22Rv1 (cell line): ENCODE results near the gene TSPYL2.

Experiments
- CTCF ChIP-seq: fragments of 450-650 bp; IDR thresholded peaks from 2 replicates; pipeline ENCODE4 v1.5.1; 2017; ENCODE audit warnings: mild to moderate bottlenecking
- ZFX ChIP-seq: fragments of 450-650 bp; IDR thresholded peaks from 2 replicates; pipeline ENCODE4 v1.6.1; 2017; ENCODE audit warnings: antibody characterized with exemption, borderline replicate concordance

DNA sequence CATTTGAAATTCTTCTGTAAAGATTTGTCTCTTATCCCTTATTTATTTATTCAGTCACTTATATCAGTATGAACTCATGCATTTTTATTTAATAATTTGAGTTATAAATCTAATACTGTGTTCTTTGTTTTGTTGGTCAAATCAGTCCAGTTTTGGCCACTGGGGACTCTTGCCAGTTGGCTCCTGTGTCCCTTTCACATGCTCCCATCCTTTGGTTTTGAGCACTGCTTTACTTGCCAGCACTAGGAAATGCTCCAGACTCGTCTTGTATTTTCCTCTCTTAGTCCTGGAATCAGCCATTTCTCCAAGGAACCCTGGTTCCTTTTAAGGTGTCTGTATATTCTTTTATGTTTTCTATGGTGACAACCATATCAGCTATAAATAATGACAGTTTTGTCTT, 39.8 kb downstream of the TSPYL2 start:
- no peak for TF ChIP-seq CTCF
- TF ChIP-seq ZFX = no peak
